HG02870 (cell line): ENCODE results near the gene FOXD4L3.
"Not testable (repeated sequence)": the region's sequence is repeated elsewhere in the genome, so short reads cannot be mapped to it uniquely, and the experiment has no call there.

Experiments
- ATAC-seq: cut with Tn5 transposase; IDR thresholded peaks from one replicate; pipeline ENCODE4 v1.9.1; 2021; ENCODE audit warnings: mild to moderate bottlenecking, moderate library complexity; ENCODE audit not compliant: unreplicated experiment

FOXD4L3 gene

DNA sequence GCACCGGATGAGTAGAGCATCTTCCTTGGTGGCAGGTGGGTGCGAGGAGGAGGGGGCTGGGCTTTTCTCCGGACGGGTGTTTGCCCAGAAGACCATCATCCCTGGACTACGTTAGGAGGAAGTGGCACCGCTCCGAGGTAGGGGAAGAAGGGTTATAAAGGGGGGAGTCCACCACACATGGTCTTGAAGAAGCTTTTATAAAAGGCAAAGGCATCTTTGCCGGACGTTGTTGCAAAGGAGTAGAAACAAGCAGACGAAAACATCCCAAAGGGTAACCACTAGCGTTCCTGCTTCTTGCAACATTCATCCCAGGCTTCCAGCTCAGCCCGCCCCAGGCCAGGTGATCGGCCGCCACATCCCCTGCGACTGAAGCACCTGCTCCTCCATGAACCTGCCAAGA lies at the start of gene FOXD4L3:
Gene FOXD4L3, plus strand, starts transcription at position 301 of the 400 bp plus-strand sequence. Its CDS starts 85 bp downstream, at position 386.
- not testable (repeated sequence) for ATAC-seq

GRCh38 chr9:68281041-68281440 lies 21.6 kb upstream of the FOXD4L3 start:
- not testable (repeated sequence) for ATAC-seq

- not testable (repeated sequence) for ATAC-seq
Measured at GRCh38 chr9:68303771-68304170, 1.1 kb downstream of the FOXD4L3 start.

- not testable (repeated sequence) for ATAC-seq
Measured at GRCh38 chr9:68304212-68304611, 1.5 kb downstream of the FOXD4L3 start.

GRCh38 chr9:68304777-68305176 lies 2.1 kb downstream of the FOXD4L3 start:
- not testable (repeated sequence) for ATAC-seq

GRCh38 chr9:68305680-68306285 lies 3.1 kb downstream of the FOXD4L3 start:
- not testable (repeated sequence) for ATAC-seq

GRCh38 chr9:68306391-68306964 lies 3.8 kb downstream of the FOXD4L3 start:
- ATAC-seq, result not testable (repeated sequence)

DNA sequence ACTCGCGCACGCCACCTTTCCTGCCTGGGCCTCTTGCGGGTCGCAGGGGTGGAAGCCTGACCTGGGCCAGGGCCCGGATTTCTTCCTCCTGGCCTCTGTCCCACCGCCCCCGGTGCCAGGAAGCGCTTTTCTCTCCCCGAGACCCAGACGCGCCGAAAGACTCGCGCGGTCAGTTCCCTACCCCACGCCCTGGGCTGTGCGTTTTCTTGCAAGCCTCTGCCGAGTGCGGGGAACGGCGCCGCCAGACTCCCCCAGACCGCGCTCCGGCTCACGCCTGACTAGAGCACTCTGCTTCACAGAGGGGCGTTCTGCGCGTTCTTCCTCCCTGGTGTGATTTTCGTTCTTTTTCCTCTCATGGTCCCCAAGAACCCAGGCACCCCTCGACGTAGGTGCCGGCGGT lies 4.5 kb downstream of the FOXD4L3 start:
- not testable (repeated sequence) for ATAC-seq

GRCh38 chr9:68307654-68308053 lies 5.0 kb downstream of the FOXD4L3 start:
- ATAC-seq, result not testable (repeated sequence)

GRCh38 chr9:68311208-68311607 lies 8.5 kb downstream of the FOXD4L3 start:
- ATAC-seq, result not testable (repeated sequence)

- not testable (repeated sequence) for ATAC-seq
Measured at GRCh38 chr9:68318209-68318608, 15.5 kb downstream of the FOXD4L3 start.

DNA sequence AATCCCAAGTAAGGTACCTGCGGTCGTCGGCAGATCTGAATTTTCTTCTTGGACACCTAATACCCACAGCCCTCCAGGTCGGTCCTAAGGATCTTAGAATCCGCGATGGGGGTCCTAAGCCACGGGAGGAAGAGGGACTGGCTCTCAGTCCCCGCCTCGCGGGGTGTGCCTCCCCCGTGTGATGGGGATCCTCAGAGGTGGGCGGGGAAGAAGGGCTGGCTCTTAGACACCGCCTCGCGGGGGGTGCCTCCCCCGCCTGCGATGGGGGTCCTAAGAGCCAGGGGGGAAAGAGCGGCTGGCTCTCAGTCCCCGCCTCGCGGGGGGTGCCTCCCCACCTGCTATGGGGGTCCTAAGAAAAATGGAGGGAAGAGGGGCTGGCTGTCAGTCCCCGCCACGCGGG lies 21.1 kb downstream of the FOXD4L3 start:
- not testable (repeated sequence) for ATAC-seq

GRCh38 chr9:68324518-68324917 lies 21.9 kb downstream of the FOXD4L3 start:
- ATAC-seq, result not testable (repeated sequence)

- ATAC-seq, result not testable (repeated sequence)
Measured at GRCh38 chr9:68329106-68329505, 26.4 kb downstream of the FOXD4L3 start.

DNA sequence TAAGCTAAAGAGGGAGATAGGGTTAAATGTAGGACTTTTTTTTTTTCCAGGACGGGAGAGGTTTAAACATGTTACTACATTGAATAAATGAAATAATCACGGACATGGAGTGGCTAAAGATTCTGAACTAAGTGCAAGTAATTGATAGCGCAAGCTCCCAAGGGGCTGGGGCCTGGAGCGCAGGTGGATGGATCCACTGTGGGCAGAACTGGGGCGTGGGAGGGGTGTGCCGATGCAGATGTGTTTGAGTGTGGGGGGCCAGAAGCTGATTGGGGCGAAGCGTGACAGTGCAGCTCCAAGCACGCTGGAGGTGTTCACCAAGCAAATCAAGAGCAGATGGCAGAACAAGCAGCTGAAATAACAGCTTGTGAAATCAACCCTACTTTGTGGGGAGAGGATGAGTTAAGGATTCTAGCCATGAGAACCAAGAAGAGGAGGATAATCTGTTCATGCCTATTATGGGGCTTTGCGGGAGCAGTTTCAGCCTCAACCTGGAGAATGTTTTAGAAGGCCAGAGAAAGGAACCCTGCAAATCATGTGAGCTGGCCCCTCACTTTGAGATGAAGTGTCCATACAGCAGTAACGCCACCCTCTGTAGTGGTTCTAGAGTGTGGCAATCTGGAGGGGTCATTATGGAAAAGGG lies 28.0 kb downstream of the FOXD4L3 start:
- not testable (repeated sequence) for ATAC-seq

DNA sequence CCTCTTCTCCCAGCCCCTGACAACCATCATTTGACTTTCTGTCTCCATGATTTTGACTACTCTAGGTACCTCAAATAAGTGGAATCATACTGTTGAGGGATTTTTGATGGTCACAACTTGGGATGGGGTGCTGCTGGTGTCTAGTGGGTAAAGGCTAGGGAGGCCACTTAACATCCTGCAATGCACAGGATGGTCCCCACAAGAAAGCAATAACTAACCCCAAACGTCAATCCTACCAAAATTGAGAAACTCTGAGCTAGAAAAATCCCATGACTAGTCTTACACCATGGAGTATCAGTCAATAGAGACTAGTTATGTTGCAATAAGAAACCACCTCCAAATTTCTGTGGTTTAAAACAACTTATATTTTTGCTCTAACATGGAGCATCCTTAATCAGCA lies 29.5 kb downstream of the FOXD4L3 start:
- not testable (repeated sequence) for ATAC-seq

DNA sequence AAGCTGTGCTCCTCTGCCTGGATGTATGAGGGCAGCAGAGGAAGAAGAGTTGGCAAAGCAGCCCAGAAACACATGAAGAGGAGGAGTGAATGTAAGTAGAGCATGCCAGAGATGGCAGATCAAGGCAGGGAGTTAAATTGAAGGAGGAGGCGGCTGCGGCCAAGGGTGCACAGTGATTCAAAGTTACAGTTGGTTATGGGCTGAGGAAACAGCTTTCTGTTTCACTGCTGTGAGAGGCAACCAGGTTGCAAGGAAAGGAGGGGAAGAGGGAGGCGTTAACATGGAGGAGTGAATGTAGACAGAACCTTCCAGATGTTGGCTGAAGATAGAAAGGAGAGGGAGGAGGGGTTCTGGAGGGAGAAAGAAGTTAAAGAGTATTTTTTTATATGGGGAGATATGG lies 33.3 kb downstream of the FOXD4L3 start:
- not testable (repeated sequence) for ATAC-seq

GRCh38 chr9:68336639-68337339 lies 34.1 kb downstream of the FOXD4L3 start:
- not testable (repeated sequence) for ATAC-seq

GRCh38 chr9:68338000-68338399 lies 35.3 kb downstream of the FOXD4L3 start:
- not testable (repeated sequence) for ATAC-seq

DNA sequence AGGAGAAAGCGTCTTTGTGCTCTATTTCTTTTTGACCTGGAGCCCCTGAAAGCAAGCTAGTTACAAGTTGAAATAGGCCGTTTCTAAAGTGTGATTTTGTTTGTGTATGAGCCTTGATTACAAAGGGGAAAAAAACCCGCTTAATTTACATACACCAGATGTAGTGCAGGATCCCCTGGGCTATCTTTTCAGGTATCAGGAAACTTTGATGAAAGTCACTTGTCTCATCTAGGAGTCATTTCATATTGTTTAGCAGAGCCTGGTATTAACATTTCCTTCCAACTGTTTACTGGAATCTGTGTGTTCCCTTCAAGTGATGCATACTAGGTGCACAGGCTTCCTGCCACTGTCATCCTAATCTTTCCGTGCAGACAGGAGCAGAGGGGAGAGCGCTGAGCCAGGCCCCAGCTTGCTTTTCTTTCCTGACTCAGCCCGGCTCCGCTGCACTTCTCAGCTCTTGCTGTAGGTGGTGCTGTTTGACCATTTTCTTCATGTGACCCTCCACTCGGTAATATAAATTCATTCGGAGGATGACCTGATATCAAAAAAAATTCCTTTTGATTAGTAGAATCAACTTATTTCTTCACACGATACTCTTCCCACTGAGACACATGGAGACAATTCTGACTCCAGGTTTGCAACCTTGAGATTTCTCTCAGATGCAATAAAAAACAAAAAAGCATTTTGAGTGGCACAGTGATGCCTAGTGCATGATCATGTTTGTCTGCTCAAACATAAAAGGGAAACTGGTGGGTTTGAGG lies 39.8 kb downstream of the FOXD4L3 start:
- peak; percentile 89 for ATAC-seq

DNA sequence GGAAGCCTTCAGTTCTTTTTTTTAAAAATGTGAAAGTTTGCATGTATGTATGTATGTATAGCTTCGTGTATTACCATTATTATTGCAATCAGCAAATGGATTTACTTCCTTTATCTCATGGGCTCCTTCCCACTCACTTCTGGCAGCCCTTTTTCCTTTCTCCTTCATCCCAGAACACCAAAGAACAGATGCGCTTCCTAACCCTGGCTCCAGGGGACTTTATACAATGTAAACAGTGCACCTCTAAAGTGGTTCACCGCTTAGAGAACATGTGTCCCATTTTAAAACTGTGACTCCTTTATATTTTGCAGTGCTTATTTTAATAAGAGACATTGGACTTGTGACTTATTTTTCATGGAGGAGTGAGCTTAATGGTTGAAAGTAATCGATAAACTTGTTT lies 40.6 kb downstream of the FOXD4L3 start:
- not testable (repeated sequence) for ATAC-seq
